ENCODE results near the gene FUT7.
"Not testable (repeated sequence)": the region's sequence is repeated elsewhere in the genome, so short reads cannot be mapped to it uniquely, and the experiment has no call there.

FUT7 gene

GRCh38 chr9:137048655-137049543 is 17.0 kb upstream of the FUT7 start:
- no peak for DNase-seq

- DNase-seq, result peak; percentile 70
These were observed 14.3 kb upstream of the FUT7 start, which contains the start of gene NPDC1 for GRCh38 chr9:137046088-137046787. TSS of gene NPDC1 (minus strand) at chr9:137046177. CDS start at chr9:137045989, 188 bp downstream.

GRCh38 chr9:137045294-137046087 is 13.6 kb upstream of the FUT7 start:
- no peak for DNase-seq

GRCh38 chr9:137044502-137045177 is 12.8 kb upstream of the FUT7 start:
- DNase-seq, result no peak

GRCh38 chr9:137044037-137044436 is 12.1 kb upstream of the FUT7 start:
- DNase-seq, result no peak

- no peak for DNase-seq
These were observed 11.2 kb upstream of the FUT7 start for GRCh38 chr9:137042751-137043727.

- DNase-seq, result no peak
These were observed 9.2 kb upstream of the FUT7 start for GRCh38 chr9:137041124-137041523.

GRCh38 chr9:137040568-137040967 is 8.7 kb upstream of the FUT7 start:
- DNase-seq, result no peak

- no peak for DNase-seq
These were observed 7.9 kb upstream of the FUT7 start for GRCh38 chr9:137039611-137040366.

GRCh38 chr9:137038916-137039315 is 7.0 kb upstream of the FUT7 start:
- no peak for DNase-seq

GRCh38 chr9:137037483-137037882 is 5.6 kb upstream of the FUT7 start:
- DNase-seq, result no peak

- DNase-seq, result no peak
These were observed 5.1 kb upstream of the FUT7 start for GRCh38 chr9:137037035-137037434.

GRCh38 chr9:137035937-137036336 is 4.0 kb upstream of the FUT7 start:
- DNase-seq, result no peak

- DNase-seq, result no peak
These were observed 3.6 kb upstream of the FUT7 start for GRCh38 chr9:137035507-137035834.

- peak; percentile 79 for DNase-seq
These were observed 3.0 kb upstream of the FUT7 start for GRCh38 chr9:137034709-137035506.

- no peak for DNase-seq
These were observed 2.3 kb upstream of the FUT7 start for GRCh38 chr9:137034039-137034708.

GRCh38 chr9:137033481-137033880 is 1.6 kb upstream of the FUT7 start:
- DNase-seq, result not testable (repeated sequence)

- no peak for DNase-seq
These were observed 970 bp upstream of the FUT7 start for GRCh38 chr9:137032858-137033257.
